ENCODE data around the gene PDE12. TPM values are rescaled to one million over a fixed set of nuclear protein-coding genes. Genes with fewer than 3 reads are reported as not detected.
A peak's percentile ranks its signal among the peaks of the same experiment; 100 is the strongest.

Gene PDE12
- total and polyA plus RNA-seq, 2 of the 13 experiments (the other 11 are each of a cell fraction or from before 2014, with no cell fraction given), result 9.0 to 17.8 TPM

DNA sequence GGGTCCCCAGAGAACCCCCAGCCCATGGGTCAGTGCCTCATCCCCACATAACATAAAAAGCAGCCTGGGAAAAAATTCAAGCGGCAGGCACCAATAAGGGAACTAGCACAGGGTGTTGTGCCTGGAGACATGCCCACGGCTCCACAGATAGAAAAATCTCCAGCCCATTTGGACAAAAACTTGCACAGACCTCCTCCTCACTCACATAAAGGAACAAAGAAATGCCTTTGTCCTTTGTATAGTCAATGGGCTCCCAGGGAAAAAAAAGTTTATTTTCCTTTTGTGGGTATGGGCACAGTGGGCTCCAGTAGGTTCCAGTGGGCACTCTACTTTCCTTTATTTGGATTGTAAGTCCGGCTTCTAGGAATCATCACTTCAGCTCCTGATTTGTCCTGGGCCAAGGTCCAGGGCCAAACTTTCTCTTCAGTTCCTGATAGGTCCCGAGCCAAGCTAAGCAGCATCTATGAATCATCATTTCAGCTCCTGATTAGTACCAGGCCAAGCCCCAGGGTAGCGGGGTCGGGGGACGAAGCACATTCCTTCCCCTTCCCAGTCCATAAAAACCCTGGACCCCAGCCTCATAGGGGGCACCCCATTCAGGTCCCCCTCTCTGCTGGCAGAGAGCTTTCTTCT is 10.3 kb upstream of the PDE12 start:
- ATAC-seq, result peak; percentile 73
- peak; percentile 31 for DNase-seq (ENCODE audit: low spot score)
- POLR2A ChIA-PET, result interaction anchor here (1.2 kb wide), 1 partner anchor 10 kb away, joined by 12 read pairs; the partner anchor contains the start of gene PDE12

More for the DNA sequence above, 10.3 kb upstream of the PDE12 start:
- H3K79me2 ChIP-seq (ENCODE audit: insufficient read depth, low read length), result no peaks in the 10 kb centered on the region
- no peak overlapping the region for H2AFZ ChIP-seq (ENCODE audit: low read length)
- TF ChIP-seq BCL6 (CRISPR knock-in tag; IDR thresholded peaks at IDR 0.05), result peak; percentile 44
- TF ChIP-seq, protein P1, sequence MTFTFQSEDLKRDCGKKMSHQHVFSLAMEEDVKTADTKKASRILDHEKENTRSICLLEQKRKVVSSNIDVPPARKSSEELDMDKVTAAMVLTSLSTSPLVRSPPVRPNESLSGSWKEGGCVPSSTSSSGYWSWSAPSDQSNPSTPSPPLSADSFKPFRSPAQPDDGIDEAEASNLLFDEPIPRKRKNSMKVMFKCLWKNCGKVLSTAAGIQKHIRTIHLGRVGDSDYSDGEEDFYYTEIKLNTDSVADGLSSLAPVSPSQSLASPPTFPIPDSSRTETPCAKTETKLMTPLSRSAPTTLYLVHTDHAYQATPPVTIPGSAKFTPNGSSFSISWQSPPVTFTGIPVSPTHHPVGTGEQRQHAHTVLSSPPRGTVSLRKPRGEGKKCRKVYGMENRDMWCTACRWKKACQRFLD (CRISPR knock-in tag; IDR thresholded peaks at IDR 0.05; ENCODE audit: borderline replicate concordance), result no peak
- TF ChIP-seq HOXA3 (CRISPR knock-in tag; IDR thresholded peaks at IDR 0.05), result no peak
- TF ChIP-seq, protein P2, sequence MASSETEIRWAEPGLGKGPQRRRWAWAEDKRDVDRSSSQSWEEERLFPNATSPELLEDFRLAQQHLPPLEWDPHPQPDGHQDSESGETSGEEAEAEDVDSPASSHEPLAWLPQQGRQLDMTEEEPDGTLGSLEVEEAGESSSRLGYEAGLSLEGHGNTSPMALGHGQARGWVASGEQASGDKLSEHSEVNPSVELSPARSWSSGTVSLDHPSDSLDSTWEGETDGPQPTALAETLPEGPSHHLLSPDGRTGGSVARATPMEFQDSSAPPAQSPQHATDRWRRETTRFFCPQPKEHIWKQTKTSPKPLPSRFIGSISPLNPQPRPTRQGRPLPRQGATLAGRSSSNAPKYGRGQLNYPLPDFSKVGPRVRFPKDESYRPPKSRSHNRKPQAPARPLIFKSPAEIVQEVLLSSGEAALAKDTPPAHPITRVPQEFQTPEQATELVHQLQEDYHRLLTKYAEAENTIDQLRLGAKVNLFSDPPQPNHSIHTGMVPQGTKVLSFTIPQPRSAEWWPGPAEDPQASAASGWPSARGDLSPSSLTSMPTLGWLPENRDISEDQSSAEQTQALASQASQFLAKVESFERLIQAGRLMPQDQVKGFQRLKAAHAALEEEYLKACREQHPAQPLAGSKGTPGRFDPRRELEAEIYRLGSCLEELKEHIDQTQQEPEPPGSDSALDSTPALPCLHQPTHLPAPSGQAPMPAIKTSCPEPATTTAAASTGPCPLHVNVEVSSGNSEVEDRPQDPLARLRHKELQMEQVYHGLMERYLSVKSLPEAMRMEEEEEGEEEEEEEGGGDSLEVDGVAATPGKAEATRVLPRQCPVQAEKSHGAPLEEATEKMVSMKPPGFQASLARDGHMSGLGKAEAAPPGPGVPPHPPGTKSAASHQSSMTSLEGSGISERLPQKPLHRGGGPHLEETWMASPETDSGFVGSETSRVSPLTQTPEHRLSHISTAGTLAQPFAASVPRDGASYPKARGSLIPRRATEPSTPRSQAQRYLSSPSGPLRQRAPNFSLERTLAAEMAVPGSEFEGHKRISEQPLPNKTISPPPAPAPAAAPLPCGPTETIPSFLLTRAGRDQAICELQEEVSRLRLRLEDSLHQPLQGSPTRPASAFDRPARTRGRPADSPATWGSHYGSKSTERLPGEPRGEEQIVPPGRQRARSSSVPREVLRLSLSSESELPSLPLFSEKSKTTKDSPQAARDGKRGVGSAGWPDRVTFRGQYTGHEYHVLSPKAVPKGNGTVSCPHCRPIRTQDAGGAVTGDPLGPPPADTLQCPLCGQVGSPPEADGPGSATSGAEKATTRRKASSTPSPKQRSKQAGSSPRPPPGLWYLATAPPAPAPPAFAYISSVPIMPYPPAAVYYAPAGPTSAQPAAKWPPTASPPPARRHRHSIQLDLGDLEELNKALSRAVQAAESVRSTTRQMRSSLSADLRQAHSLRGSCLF (CRISPR knock-in tag; IDR thresholded peaks at IDR 0.05; ENCODE audit: borderline replicate concordance), result no peak
- TF ChIP-seq FOSL2 (CRISPR knock-in tag; IDR thresholded peaks at IDR 0.05), result peak; percentile 73
- TF ChIP-seq, protein P3, sequence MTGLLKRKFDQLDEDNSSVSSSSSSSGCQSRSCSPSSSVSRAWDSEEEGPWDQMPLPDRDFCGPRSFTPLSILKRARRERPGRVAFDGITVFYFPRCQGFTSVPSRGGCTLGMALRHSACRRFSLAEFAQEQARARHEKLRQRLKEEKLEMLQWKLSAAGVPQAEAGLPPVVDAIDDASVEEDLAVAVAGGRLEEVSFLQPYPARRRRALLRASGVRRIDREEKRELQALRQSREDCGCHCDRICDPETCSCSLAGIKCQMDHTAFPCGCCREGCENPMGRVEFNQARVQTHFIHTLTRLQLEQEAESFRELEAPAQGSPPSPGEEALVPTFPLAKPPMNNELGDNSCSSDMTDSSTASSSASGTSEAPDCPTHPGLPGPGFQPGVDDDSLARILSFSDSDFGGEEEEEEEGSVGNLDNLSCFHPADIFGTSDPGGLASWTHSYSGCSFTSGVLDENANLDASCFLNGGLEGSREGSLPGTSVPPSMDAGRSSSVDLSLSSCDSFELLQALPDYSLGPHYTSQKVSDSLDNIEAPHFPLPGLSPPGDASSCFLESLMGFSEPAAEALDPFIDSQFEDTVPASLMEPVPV (CRISPR knock-in tag; IDR thresholded peaks at IDR 0.05), result no peak
- TF ChIP-seq ZNF264 (CRISPR knock-in tag; IDR thresholded peaks at IDR 0.05), result no peak
- no peak for TF ChIP-seq SOX13 (IDR thresholded peaks at IDR 0.05)
- TF ChIP-seq SOX13 (CRISPR knock-in tag; conservative IDR thresholded peaks at IDR 0.05 in 1 of 2, IDR thresholded peaks at IDR 0.05 in 1 of 2), result peak in 1 of 2 experiments; percentile 36; a peak in 2 of 4 replicates
- TF ChIP-seq MAFK (conservative IDR thresholded peaks at IDR 0.05 in 1 of 2, IDR thresholded peaks at IDR 0.05 in 1 of 2; ENCODE audit: low read length in 2 of 2), result no peak
- TF ChIP-seq SP5 (CRISPR knock-in tag; IDR thresholded peaks at IDR 0.05; ENCODE audit: borderline replicate concordance, low read depth), result no peak
- TF ChIP-seq KLF11 (CRISPR knock-in tag; IDR thresholded peaks at IDR 0.05), result no peak
- 0 out of 2 replicates have a peak, but pooled peaks have one; percentile 30 for TF ChIP-seq ZNF605 (CRISPR knock-in tag; IDR thresholded peaks at IDR 0.05)
- peak overlapping the region; percentile 39 for H3K4me2 ChIP-seq (ENCODE audit: low read depth, low read length)
- H3K9me3 ChIP-seq (ENCODE audit: low read length), result no peaks in the 10 kb centered on the region
- H3K4me3 ChIP-seq (replicated peaks in 1 of 3; ENCODE audit: insufficient read depth in 1 of 3, low read depth in 2 of 3, low read length in 3 of 3), result no peak overlapping the region
- H3K9ac ChIP-seq (ENCODE audit: insufficient read depth, low read depth, low read length), result no peak overlapping the region
- in situ Hi-C loops (cut with HindIII; ENCODE audit: extremely low pct_ligation_motif_present, low pct_unique_long_range_greater_than_20kb) (no loop called here), intact Hi-C loops (cut with micrococcal nuclease; ENCODE audit: unreplicated experiment) (no loop called here)
- H3K4me1 ChIP-seq (ENCODE audit: insufficient read depth, low read length), result peaks cover 29% of the 10 kb centered on the region
- no peaks in the 10 kb centered on the region for H3K36me3 ChIP-seq (replicated peaks in 1 of 2; ENCODE audit: control insufficient read depth in 1 of 2, insufficient read depth in 2 of 2, low read length in 2 of 2)
- no peaks in the 10 kb centered on the region for H3K27me3 ChIP-seq (ENCODE audit: control insufficient read depth in 1 of 2, insufficient read depth in 2 of 2, low read length in 2 of 2)
- H4K20me1 ChIP-seq (ENCODE audit: insufficient read depth, low read length), result no peaks in the 10 kb centered on the region
- CTCF ChIA-PET (ENCODE audit: low intra/inter-chr PET ratio, low total read pairs), result no interaction called here
- no TSS peak for BruUV-seq (replicated peaks)
- 34% methylated on average over 6 of the region's 7 CpGs for WGBS (ENCODE audit: low lambda C conversion rate)
- FAIRE-seq, result no peak
- H3K27ac ChIP-seq (ENCODE audit: extremely low read length, insufficient read depth, low read length), result no peak overlapping the region

All from HepG2 (cell line).